Measurements from ENCODE around the gene OR7G2.
A peak's percentile ranks its signal among the peaks of the same experiment; 100 is the strongest.

Gene OR7G2

GRCh38 chr19:9107375-9107774 lies at the start of gene OR7G2:
Gene OR7G2 (minus strand): TSS chr19:9107475. CDS start chr19:9103243, 4,232 bp downstream.
- no peaks in the 10 kb centered on the region for H3K4me1 Mint-ChIP-seq
- DNase-seq: no peak

GRCh38 chr19:9156304-9156703 lies 49.0 kb upstream of the OR7G2 start:
- Mint-ChIP-seq H3K9me3 (peaks cover 27 to 58% of the 10 kb centered on the region in 2 donors), H3K4me3 (no peak overlapping the region), H3K4me1 (peaks cover 27% of the 10 kb centered on the region), H3K27me3 (no peaks in the 10 kb centered on the region), H3K27ac (no peak overlapping the region)
- no peak for ATAC-seq
- no peak for DNase-seq

More at GRCh38 chr19:9107375-9107774, at the start of gene OR7G2:
- no peak for ATAC-seq
- Mint-ChIP-seq H3K27ac (no peak within 1 kb of the TSS), H3K9me3 (no peaks in the 10 kb centered on the region), H3K27me3 (peaks cover 16% of the 10 kb centered on the region), H3K4me3 (no peak within 1 kb of the TSS)

GRCh38 chr19:9155591-9155990 lies 48.3 kb upstream of the OR7G2 start:
- Mint-ChIP-seq H3K27me3 (no peaks in the 10 kb centered on the region), H3K4me3 (no peak overlapping the region), H3K9me3 (peaks cover 29 to 58% of the 10 kb centered on the region in 2 donors), H3K27ac (peak overlapping the region; percentile 27 to 53), H3K4me1 (peaks cover 34% of the 10 kb centered on the region)
- ATAC-seq: no peak
- DNase-seq: no peak

DNA sequence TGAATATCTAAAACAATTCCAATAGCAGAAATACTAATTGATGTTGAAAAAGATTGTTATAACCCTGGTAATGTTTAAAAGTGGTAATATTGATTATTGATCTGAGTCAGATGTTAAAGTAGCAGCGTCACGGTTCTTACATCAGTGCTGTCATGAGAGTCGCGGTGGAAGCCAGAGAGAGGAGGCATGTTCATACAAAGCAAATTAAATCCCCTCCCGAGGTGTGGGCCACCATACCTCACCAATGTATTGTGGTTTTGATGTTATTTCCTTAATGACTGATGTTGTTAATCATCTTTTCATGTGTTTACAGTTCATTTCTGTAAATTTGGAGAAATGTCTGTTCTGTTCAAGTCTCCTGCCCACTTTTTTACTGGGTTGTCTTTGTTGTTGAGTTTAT lies 44.1 kb upstream of the OR7G2 start:
- no peak overlapping the region for H3K27ac Mint-ChIP-seq
- H3K27me3 Mint-ChIP-seq: no peaks in the 10 kb centered on the region
- ATAC-seq (no peak), DNase-seq (no peak)
- H3K4me3 Mint-ChIP-seq: no peak overlapping the region
- peaks cover 68% of the 10 kb centered on the region for H3K4me1 Mint-ChIP-seq
- peaks cover 34 to 61% of the 10 kb centered on the region in 2 donors for H3K9me3 Mint-ChIP-seq

- DNase-seq (no peak), ATAC-seq (no peak)
- Mint-ChIP-seq H3K27ac (no peak overlapping the region), H3K4me3 (peak overlapping the region in 1 of 2 donors; percentile 7), H3K9me3 (peaks cover 35 to 63% of the 10 kb centered on the region in 2 donors), H3K4me1 (peaks cover 70% of the 10 kb centered on the region), H3K27me3 (no peaks in the 10 kb centered on the region)
Observed at GRCh38 chr19:9150650-9151049, 43.4 kb upstream of the OR7G2 start.

DNA sequence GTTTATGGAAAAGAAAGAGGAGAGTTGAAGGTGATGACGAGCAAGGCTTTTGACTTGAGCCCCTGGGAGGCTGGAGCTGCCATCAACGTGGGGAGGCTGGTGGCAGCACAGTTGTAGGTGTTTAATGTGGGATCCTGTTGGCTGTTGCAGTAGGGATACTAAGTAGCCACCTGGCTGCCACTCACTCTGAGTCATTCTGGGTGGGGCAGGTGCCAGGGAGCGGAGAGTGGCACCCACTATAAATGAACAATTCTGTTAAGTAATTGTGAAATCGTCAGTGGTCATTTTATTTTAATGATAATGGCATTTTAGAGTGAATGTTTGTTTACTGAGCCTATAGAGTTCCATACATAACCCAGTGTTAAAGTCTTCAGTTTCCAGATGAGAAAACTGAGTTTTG lies 42.7 kb upstream of the OR7G2 start:
- DNase-seq: no peak

GRCh38 chr19:9148697-9149096 lies 41.4 kb upstream of the OR7G2 start:
- Mint-ChIP-seq H3K27ac (peak overlapping the region in 1 of 2 donors; percentile 8), H3K9me3 (peaks cover 50 to 65% of the 10 kb centered on the region in 2 donors), H3K27me3 (no peaks in the 10 kb centered on the region), H3K4me3 (no peak overlapping the region), H3K4me1 (peaks cover 71% of the 10 kb centered on the region)
- ATAC-seq (no peak), DNase-seq (no peak)

More for the DNA sequence above, 42.7 kb upstream of the OR7G2 start:
- no peak for ATAC-seq
- no peaks in the 10 kb centered on the region for H3K27me3 Mint-ChIP-seq
- peaks cover 40 to 63% of the 10 kb centered on the region in 2 donors for H3K9me3 Mint-ChIP-seq
- peaks cover 67% of the 10 kb centered on the region for H3K4me1 Mint-ChIP-seq
- no peak overlapping the region for H3K4me3 Mint-ChIP-seq
- no peak overlapping the region for H3K27ac Mint-ChIP-seq

DNA sequence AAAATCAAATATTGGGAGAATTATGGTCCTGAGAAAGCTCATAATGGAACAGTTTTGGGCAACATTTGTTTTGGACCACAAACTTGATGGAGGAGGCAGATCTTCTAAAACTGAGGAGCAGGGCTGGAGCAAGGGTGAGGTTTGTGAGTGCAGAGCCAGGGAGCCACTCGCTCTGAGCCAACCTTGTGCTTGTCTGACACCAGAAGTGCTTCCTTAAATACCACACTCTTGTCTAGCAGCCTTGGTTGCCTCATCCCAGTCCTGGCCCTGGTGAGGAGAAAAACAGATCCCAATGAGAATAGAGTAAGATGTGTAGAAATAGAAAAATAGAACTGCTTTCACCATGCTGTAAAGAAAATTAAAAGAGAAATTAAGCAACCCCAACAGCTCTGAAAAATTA lies 39.6 kb upstream of the OR7G2 start:
- no peak for DNase-seq
- ATAC-seq: no peak
- Mint-ChIP-seq H3K4me3 (no peak overlapping the region), H3K27me3 (no peaks in the 10 kb centered on the region), H3K9me3 (peaks cover 42 to 54% of the 10 kb centered on the region in 2 donors), H3K27ac (no peak overlapping the region), H3K4me1 (peaks cover 74% of the 10 kb centered on the region)

- ATAC-seq (no peak), DNase-seq (no peak)
- Mint-ChIP-seq H3K27me3 (no peaks in the 10 kb centered on the region), H3K27ac (peak overlapping the region in 1 of 2 donors; percentile 96), H3K4me3 (no peak overlapping the region), H3K9me3 (peaks cover 26 to 37% of the 10 kb centered on the region in 2 donors), H3K4me1 (peaks cover 68% of the 10 kb centered on the region)
Observed at GRCh38 chr19:9144920-9145319, 37.6 kb upstream of the OR7G2 start.

DNA sequence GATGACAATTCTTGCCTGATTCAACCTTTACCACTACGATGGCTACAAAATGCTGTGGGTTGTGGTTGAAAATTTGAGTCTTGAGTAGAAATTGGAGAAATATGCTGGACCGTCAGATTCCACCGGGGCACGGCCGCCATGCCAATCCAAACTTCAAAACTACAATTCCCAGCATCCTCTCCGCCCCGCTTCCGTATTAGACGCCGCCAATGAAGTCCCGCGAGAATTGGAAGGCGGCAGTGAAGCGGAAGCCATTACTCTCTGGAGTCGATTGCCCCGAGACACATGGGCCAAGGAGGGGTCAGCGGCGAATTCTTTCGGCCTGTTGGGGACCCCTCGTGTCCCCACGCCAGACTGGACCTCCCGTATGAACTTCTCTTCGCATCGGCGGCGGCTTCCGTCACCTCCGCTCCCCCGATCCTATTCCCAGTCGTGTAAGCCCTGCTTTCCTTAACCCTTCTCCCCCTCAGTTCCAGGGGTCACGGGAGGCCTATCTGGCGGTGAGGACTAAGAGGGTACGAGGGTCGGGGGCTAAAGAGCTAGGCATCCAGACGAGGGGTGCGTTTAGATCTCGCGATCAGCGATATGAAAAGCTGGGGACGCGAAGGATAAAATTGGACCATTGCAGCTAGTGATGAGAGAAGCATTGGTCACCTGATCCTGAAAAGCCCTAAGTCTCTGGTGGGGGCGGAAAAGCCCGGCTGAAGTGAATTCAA lies 33.0 kb upstream of the OR7G2 start, which contains the start of gene ZNF317:
TSS of gene ZNF317 (plus strand) at position 239 of the 716 bp plus-strand sequence. CDS start 15,620 bp downstream, outside the sequence.
- Mint-ChIP-seq H3K27me3 (peaks cover 5% of the 10 kb centered on the region), H3K9me3 (peaks cover 15 to 17% of the 10 kb centered on the region in 2 donors), H3K27ac (peak within 1 kb of the TSS; percentile 99 to 100), H3K4me3 (peak within 1 kb of the TSS; percentile 97 to 100), H3K4me1 (peaks cover 35% of the 10 kb centered on the region)
- peak; percentile 96 for ATAC-seq
- DNase-seq: peak; percentile 81 to 91

GRCh38 chr19:9139609-9140158 lies 32.4 kb upstream of the OR7G2 start:
- peak; percentile 10 for ATAC-seq

GRCh38 chr19:9132422-9132821 lies 25.1 kb upstream of the OR7G2 start:
- ATAC-seq: no peak
- Mint-ChIP-seq H3K4me3 (no peak overlapping the region), H3K9me3 (no peaks in the 10 kb centered on the region), H3K27ac (no peak overlapping the region), H3K27me3 (peaks cover 15% of the 10 kb centered on the region), H3K4me1 (peaks cover 11% of the 10 kb centered on the region)
- DNase-seq: no peak

More at GRCh38 chr19:9139609-9140158, 32.4 kb upstream of the OR7G2 start:
- Mint-ChIP-seq H3K27me3 (peaks cover 5% of the 10 kb centered on the region), H3K9me3 (peaks cover 10% of the 10 kb centered on the region in 2 donors), H3K27ac (peak overlapping the region; percentile 99 to 100), H3K4me3 (peak overlapping the region; percentile 97 to 100), H3K4me1 (peaks cover 32% of the 10 kb centered on the region)
- peak in 1 of 2 donors; percentile 5 for DNase-seq

GRCh38 chr19:9130965-9131364 lies 23.7 kb upstream of the OR7G2 start:
- H3K9me3 Mint-ChIP-seq: no peaks in the 10 kb centered on the region
- no peak for ATAC-seq

DNA sequence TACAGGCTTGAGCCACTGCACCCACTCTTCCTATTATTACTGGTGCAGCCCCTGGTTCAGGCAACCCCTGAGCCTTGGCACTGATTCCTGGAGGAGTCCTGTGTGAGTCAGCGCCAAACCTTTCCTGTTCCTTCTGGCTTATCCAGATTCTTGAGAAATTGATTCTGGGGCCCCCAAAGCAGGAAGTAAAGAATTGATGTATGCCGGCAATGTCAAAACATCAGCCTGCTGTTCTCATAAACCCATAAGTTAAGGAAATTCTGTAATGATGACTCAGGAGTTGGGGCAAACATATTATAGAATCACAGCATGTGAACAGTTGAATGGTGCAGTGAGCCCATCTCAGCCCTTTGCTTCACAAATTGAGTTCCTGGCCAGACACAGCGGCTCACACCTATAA lies 20.9 kb upstream of the OR7G2 start:
- H3K4me1 Mint-ChIP-seq: peaks cover 11% of the 10 kb centered on the region
- no peak overlapping the region for H3K4me3 Mint-ChIP-seq
- ATAC-seq (no peak), DNase-seq (no peak)
- no peak overlapping the region for H3K27ac Mint-ChIP-seq
- H3K27me3 Mint-ChIP-seq: peaks cover 28% of the 10 kb centered on the region
- no peaks in the 10 kb centered on the region for H3K9me3 Mint-ChIP-seq

More at GRCh38 chr19:9130965-9131364, 23.7 kb upstream of the OR7G2 start:
- no peak for DNase-seq
- Mint-ChIP-seq H3K27me3 (peaks cover 29% of the 10 kb centered on the region), H3K4me1 (peaks cover 11% of the 10 kb centered on the region), H3K27ac (no peak overlapping the region), H3K4me3 (no peak overlapping the region)

DNA sequence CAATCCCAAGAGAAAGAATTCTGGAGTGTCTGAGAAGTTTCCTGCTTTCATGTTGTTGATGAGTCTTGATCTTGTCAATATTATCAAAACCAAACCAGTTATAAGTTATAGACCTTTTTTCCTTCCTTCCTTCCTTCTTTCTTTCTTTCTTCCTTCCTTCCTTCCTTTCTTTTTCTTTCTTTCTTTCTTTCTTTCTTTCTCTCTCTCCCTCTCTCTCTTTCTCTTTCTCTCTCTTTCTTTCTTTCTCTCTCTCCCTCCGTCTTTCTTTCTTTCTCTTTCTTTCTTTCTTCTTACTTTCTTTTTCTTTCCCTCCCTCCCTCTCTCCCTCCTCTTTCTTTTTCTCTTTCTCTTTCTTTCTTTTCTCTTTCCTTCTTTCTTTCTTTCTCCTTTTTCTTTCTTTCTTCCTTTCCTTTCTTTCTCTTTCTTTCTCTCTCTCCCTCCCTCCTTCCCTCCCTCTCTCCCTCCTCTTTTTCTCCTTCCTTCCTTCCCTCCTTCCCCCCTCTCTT lies 19.7 kb upstream of the OR7G2 start, which contains the start of gene OR7G3:
TSS of gene OR7G3 (minus strand) at position 51 of the 506 bp plus-strand sequence. CDS start at position 51, 0 bp downstream.
- peak within 1 kb of the TSS; percentile 31 to 61 for H3K27ac Mint-ChIP-seq
- H3K27me3 Mint-ChIP-seq: peaks cover 28% of the 10 kb centered on the region
- DNase-seq (no peak), ATAC-seq (no peak)
- H3K9me3 Mint-ChIP-seq: no peaks in the 10 kb centered on the region
- no peak within 1 kb of the TSS for H3K4me3 Mint-ChIP-seq
- H3K4me1 Mint-ChIP-seq: peaks cover 11% of the 10 kb centered on the region

DNA sequence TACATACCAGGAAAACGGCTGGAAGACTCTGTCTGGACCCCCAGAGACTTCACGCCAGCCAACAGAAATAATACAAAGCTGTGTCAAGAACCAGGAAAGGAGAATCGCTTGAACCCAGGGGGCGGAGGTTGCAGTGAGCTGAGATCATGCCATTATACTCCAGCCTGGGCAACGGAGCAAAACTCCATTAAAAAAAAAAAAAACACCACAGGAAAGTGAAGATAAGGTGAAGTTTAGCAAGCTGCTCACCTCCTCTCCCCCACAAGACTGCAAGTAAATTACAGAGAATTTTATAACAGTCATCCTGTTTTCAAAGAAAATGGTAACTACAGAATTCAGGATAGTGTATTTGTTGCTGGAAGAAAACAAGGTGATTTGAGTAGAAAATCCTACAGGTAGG lies 9.3 kb upstream of the OR7G2 start:
- ATAC-seq: no peak
- H3K4me1 Mint-ChIP-seq: no peaks in the 10 kb centered on the region
- H3K4me3 Mint-ChIP-seq: no peak overlapping the region
- no peaks in the 10 kb centered on the region for H3K9me3 Mint-ChIP-seq
- H3K27me3 Mint-ChIP-seq: peaks cover 28% of the 10 kb centered on the region
- H3K27ac Mint-ChIP-seq: no peak overlapping the region
- no peak for DNase-seq

All from stimulated activated naive CD8-positive, alpha-beta T cell treated with anti-CD3 and anti-CD28 coated beads, Interleukin-15, amount 100 ng/mL, for 72 hours (primary cell).